G401 (cell line): ENCODE measurements around the gene POLG. TPM values are rescaled to one million over a fixed set of nuclear protein-coding genes. Genes with fewer than 3 reads are reported as not detected.

Experiments
- DNase-seq: peaks from one replicate; pipeline ENCODE4 v3.0.0-alpha.2; 2015; ENCODE audit warnings: low spot score
- in situ Hi-C: cut with HindIII; loops from 2 replicates; pipeline ENCODE4 v1.10.0; 2016; ENCODE audit warnings: low sequenced_read_pairs, mixed read lengths
- total RNA-seq: library from RNA; depleted of rRNA; stranded (reverse); fragments of >200 nt; shearing (Covaris generic); gene quantifications from 2 replicates; pipeline ENCODE4 v1.2.3, GENCODE V29; 2014

The POLG gene
- total RNA-seq, 1 experiment from 2014 or later = 95.5 TPM

GRCh38 chr15:89332446-89332845 lies 2.2 kb downstream of the POLG start:
- in situ Hi-C loops = no loop called here
- DNase-seq = no peak

- DNase-seq = no peak
- in situ Hi-C loops = no loop called here
Observed at GRCh38 chr15:89330881-89331595, 3.6 kb downstream of the POLG start.

GRCh38 chr15:89330119-89330518 lies 4.5 kb downstream of the POLG start:
- DNase-seq = no peak
- in situ Hi-C loops = no loop called here

- in situ Hi-C loops = no loop called here
- DNase-seq = no peak
Observed at GRCh38 chr15:89329329-89330084, 5.1 kb downstream of the POLG start.

- in situ Hi-C loops = no loop called here
- DNase-seq = peak; percentile 33
Observed at GRCh38 chr15:89328398-89329254, 6.0 kb downstream of the POLG start.

GRCh38 chr15:89327113-89327512 lies 7.5 kb downstream of the POLG start:
- in situ Hi-C loops = no loop called here
- DNase-seq = no peak

GRCh38 chr15:89326316-89326715 lies 8.3 kb downstream of the POLG start:
- no peak for DNase-seq
- in situ Hi-C loops = no loop called here

DNA sequence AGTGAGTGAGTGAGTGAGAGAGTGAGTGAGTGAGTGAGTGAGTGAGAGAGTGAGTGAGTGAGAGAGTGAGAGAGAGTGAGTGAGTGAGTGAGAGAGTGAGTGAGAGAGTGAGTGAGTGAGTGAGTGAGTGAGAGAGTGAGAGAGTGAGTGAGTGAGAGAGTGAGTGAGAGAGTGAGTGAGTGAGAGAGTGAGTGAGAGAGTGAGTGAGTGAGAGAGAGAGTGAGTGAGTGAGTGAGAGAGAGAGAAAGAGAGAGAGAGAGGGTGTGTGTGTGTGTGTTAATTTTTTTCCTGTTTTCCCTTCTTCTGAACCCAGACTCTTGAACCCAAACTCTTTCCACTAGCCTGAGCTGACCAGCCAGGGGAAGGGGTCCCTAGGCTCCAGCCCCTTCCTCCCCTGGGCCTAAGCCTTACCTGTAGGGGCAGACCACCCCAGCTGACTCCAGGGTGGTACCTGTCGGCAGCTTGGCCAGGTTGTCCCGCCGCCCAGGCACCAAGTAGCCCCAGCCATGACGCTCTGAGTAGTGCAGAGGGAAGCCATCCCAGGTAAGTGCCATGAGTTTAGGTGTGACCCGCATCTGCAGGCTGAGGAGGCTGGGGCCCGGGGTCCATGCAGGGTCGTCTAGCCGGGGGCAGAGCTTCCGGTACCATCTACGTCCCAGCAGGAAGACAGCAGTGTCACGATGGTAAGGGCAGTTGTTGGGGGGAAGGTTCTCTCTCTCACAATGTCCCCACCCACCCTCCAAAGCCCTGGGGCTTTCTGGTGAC lies 9.4 kb downstream of the POLG start:
- in situ Hi-C loops = no loop called here
- no peak for DNase-seq

GRCh38 chr15:89323825-89324224 lies 10.8 kb downstream of the POLG start:
- in situ Hi-C loops = no loop called here

DNA sequence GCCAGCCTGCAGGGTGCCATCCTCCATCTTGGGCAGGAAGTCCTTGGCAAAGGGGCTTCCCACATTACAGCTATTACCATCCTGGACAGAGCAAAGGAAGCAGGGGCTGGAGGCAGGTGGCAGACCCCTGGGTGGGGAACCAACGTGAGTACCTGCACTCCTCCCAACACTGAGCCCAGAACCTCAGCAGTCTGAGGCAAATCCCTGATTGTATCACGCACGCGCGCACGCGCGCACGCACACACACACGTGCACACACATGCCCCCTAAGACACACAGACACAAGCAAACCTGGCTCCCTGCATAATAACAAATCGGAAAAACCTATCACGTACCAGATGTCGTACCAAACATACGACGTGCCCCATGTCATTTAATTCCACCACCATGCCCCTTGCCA lies 11.8 kb downstream of the POLG start:
- in situ Hi-C loops = no loop called here
- DNase-seq = no peak

More at GRCh38 chr15:89323825-89324224, 10.8 kb downstream of the POLG start:
- DNase-seq = no peak

GRCh38 chr15:89321521-89322410 lies 12.9 kb downstream of the POLG start:
- DNase-seq = no peak
- in situ Hi-C loops = no loop called here

DNA sequence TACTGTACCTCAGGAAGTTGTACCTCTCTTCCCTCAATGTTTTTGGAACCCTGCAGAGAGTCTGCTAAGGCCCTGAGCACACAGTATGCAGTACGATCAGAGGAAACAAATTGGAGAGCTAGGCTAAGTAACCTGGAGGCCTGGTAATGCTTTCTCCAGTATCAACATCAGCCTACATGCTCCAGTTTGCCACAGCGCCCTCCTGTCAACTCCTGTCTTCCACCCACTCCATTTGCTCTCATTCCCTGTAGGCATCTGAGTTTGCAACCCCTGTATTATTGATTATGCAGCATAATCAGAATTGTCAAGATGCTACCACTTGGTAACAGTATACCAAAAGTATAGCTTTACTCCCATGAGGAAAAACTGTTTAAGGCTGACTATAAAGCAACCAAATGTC lies 14.4 kb downstream of the POLG start:
- no peak for DNase-seq
- in situ Hi-C loops = no loop called here

DNA sequence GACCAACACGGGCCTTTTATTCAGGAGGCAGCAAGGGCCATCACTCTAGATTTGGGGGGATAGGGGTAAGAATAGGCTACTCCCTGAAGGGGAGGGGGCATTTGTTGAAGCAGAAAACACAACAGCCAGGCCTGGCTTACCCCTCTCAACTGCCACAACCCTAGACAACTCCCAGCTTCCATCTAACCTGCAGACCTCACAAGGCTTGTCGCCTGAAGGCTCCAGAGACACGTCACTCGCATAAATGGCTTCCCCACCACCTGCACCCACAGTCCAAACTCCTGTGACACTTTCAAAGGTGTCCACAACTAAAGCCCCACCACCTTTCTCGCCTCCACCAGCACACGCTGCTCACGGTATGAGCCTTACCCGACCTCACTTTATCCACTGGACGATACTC lies 14.9 kb downstream of the POLG start:
- in situ Hi-C loops = no loop called here
- DNase-seq = no peak

GRCh38 chr15:89317186-89317720 lies 17.4 kb downstream of the POLG start:
- in situ Hi-C loops = no loop called here
- no peak for DNase-seq

GRCh38 chr15:89316504-89316903 lies 18.1 kb downstream of the POLG start:
- in situ Hi-C loops = no loop called here

DNA sequence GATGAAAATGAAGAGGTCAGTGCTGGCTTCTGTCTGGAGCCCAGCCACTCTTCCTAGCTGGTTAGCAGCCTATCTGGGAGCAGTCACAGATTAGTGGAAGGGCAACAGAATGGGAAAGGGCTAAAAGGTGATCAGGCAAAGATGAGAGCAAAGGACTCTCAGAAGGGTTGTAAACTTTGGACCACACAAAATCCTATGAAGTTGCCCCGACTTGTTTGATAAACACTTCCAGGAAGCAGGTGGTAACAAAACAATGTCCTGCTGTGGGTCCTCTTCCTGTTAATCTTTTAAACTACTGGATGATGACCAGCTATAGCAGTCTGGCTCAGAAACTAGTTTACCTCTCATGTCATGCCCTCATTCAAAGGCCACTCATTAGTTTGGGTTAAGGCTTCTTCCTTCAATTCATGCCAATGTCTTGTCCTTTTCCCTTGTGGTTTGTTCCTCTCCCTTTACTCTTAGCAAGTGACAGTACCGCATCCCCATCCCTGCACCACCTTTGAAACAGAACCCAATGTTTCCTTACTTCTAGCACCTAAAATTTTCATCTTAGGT lies 19.2 kb downstream of the POLG start:
- in situ Hi-C loops = no loop called here
- no peak for DNase-seq

More at GRCh38 chr15:89316504-89316903, 18.1 kb downstream of the POLG start:
- no peak for DNase-seq

GRCh38 chr15:89309993-89310392 lies 24.6 kb downstream of the POLG start:
- no peak for DNase-seq
- in situ Hi-C loops = no loop called here

GRCh38 chr15:89308236-89308635 lies 26.4 kb downstream of the POLG start:
- in situ Hi-C loops = no loop called here
- DNase-seq = no peak
